ENCODE results near the gene PLEKHA4. TPM values are rescaled to one million over a fixed set of nuclear protein-coding genes. Genes with fewer than 3 reads are reported as not detected.

Gene PLEKHA4
- total and polyA plus RNA-seq, 9 of the 15 experiments (the other 6 are each of a cell fraction or from before 2014, with no cell fraction given) = 0.07 to 30.8 (median 11.4) TPM

DNA sequence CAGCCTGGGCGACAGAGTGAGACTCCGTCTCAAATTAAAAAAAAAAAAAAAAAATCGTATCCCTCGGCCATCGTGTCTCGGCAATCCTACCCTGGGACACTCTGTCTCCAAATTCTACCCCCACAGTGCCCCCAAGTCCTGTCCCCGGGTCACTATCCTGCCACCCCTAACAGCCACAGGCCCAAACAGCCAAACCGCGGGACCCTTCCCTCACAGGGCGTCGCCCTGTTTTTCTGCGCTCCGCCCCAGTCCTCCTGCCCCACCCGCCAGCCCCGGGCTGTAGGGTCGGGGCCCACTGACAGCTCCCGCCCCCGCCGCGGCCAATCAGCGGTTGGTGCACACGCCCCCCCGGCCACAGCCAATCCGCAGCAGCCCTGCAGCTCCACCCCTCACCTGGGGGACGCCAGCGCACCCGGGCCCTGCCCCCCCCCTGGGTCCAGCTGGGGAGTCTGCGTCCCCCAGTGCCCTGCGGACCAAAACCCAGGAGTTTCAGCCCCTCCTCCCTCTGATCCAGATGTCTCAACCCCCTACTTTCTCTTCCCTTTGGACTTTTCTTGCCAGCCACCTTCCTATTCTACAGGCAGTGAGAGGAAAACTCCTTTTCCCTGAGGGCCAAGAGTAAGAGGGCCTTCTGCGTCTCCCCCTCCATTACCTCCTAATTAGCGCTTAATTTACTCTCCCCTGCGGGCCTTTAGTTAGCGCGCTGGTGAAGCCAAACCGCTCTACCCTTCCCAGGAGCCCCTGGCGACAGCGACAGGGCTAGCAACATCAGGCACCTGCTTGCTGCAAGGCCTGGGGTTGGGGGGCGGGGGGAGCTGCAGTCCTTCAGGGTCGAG lies 56.1 kb downstream of the PLEKHA4 start (continued):
- TF ChIP-seq, protein P1, sequence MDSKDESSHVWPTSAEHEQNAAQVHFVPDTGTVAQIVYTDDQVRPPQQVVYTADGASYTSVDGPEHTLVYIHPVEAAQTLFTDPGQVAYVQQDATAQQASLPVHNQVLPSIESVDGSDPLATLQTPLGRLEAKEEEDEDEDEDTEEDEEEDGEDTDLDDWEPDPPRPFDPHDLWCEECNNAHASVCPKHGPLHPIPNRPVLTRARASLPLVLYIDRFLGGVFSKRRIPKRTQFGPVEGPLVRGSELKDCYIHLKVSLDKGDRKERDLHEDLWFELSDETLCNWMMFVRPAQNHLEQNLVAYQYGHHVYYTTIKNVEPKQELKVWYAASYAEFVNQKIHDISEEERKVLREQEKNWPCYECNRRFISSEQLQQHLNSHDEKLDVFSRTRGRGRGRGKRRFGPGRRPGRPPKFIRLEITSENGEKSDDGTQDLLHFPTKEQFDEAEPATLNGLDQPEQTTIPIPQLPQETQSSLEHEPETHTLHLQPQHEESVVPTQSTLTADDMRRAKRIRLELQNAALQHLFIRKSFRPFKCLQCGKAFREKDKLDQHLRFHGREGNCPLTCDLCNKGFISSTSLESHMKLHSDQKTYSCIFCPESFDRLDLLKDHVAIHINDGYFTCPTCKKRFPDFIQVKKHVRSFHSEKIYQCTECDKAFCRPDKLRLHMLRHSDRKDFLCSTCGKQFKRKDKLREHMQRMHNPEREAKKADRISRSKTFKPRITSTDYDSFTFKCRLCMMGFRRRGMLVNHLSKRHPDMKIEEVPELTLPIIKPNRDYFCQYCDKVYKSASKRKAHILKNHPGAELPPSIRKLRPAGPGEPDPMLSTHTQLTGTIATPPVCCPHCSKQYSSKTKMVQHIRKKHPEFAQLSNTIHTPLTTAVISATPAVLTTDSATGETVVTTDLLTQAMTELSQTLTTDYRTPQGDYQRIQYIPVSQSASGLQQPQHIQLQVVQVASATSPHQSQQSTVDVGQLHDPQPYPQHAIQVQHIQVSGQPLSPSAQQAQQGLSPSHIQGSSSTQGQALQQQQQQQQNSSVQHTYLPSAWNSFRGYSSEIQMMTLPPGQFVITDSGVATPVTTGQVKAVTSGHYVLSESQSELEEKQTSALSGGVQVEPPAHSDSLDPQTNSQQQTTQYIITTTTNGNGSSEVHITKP (IDR thresholded peaks at IDR 0.05; ENCODE audit: partially characterized antibody) = peak; percentile 76
- TF ChIP-seq ZNF639 (CRISPR knock-in tag; conservative IDR thresholded peaks at IDR 0.05 in 1 of 2, IDR thresholded peaks at IDR 0.05 in 1 of 2) (no peak), GABPA (tag; conservative IDR thresholded peaks at IDR 0.05; ENCODE audit: low read depth) (no peak), FIP1L1 (IDR thresholded peaks at IDR 0.05; ENCODE audit: low read depth, low read length, poor library complexity, severe bottlenecking) (no peak), HMGN3 (IDR thresholded peaks at IDR 0.05; ENCODE audit: borderline replicate concordance, extremely low read depth, insufficient read length, low read depth, low read length) (peak; percentile 90), HMBOX1 (IDR thresholded peaks at IDR 0.05) (no peak), CBFA2T2 (conservative IDR thresholded peaks at IDR 0.05) (no peak), ZBTB7A (IDR thresholded peaks at IDR 0.05; ENCODE audit: borderline replicate concordance, control insufficient read depth, low read depth, low read length) (peak; percentile 94), POLR2AphosphoS5 (IDR thresholded peaks at IDR 0.05; ENCODE audit: control insufficient read depth, insufficient read depth, low read depth, low read length) (no peak), POLR3G (IDR thresholded peaks at IDR 0.05; ENCODE audit: extremely low read depth, insufficient read length, insufficient replicate concordance) (no peak), ZNF699 (CRISPR knock-in tag; IDR thresholded peaks at IDR 0.05; ENCODE audit: insufficient replicate concordance) (no peak), EGR1 (conservative IDR thresholded peaks at IDR 0.05) (peak; percentile 85), SAP30 (IDR thresholded peaks at IDR 0.05; ENCODE audit: borderline replicate concordance, insufficient read depth, low read depth, low read length, poor library complexity, severe bottlenecking) (no peak), KDM4B (IDR thresholded peaks at IDR 0.05; ENCODE audit: borderline replicate concordance in 2 of 2, low read depth in 1 of 2) (no peak), ZNF717 (CRISPR knock-in tag; IDR thresholded peaks at IDR 0.05) (no peak), ZNF41 (CRISPR knock-in tag; conservative IDR thresholded peaks at IDR 0.05) (no peak)
- TF ChIP-seq, protein P2, sequence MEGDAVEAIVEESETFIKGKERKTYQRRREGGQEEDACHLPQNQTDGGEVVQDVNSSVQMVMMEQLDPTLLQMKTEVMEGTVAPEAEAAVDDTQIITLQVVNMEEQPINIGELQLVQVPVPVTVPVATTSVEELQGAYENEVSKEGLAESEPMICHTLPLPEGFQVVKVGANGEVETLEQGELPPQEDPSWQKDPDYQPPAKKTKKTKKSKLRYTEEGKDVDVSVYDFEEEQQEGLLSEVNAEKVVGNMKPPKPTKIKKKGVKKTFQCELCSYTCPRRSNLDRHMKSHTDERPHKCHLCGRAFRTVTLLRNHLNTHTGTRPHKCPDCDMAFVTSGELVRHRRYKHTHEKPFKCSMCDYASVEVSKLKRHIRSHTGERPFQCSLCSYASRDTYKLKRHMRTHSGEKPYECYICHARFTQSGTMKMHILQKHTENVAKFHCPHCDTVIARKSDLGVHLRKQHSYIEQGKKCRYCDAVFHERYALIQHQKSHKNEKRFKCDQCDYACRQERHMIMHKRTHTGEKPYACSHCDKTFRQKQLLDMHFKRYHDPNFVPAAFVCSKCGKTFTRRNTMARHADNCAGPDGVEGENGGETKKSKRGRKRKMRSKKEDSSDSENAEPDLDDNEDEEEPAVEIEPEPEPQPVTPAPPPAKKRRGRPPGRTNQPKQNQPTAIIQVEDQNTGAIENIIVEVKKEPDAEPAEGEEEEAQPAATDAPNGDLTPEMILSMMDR (IDR thresholded peaks at IDR 0.05 in 2 of 3, conservative IDR thresholded peaks at IDR 0.05 in 1 of 3; ENCODE audit: insufficient read depth in 2 of 3, low read depth in 1 of 3, low read length in 3 of 3) = peak in 1 of 3 experiments; percentile 17; a peak in 1 of 6 replicates
